ENCODE data around the gene DNM2. TPM values are rescaled to one million over a fixed set of nuclear protein-coding genes. Genes with fewer than 3 reads are reported as not detected.
A peak's percentile ranks its signal among the peaks of the same experiment; 100 is the strongest.

The DNM2 gene
- total RNA-seq, 1 donor from 2014 or later = 129 TPM

DNA sequence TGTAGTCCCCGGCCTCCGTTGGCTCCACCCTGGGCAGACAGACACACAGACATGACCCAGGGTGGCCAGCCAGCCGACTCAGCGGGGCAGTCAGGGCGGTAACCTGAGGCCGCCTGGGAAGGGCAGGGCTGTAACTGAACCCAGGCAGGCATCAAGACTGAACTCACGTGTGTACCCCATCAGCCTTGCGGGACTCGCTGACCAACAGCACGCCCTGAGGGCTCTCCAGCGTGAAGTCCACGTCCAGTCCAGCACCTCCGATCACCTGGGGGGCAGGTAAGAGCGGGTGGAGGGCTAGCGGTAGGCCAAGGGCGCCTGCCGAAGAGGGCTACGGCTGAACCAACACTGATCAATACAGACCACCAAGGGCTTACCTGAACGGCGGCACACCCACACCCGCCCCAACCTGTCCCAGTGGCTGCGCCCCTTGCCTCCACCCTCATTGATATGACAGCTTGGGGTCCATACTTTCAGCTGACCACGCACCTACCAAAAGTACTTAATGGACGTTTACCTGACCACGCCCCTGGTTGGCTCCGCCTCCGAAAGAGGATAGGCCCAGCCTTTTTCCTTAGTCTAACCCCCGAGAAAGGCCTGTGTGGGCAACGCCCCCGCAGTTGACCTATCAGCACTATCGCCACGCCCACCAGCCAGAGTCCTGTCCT is 117.3 kb downstream of the DNM2 start:
- Histone ChIP-seq H3K36me3 (ENCODE audit: insufficient read depth, low read length) (no peaks in the 10 kb centered on the region), H3K27me3 (ENCODE audit: insufficient read depth, low read length) (no peaks in the 10 kb centered on the region), H4K20me1 (ENCODE audit: insufficient read depth, low read length) (peaks cover 6% of the 10 kb centered on the region), H3K79me2 (ENCODE audit: insufficient read depth, low read length) (peaks cover 5% of the 10 kb centered on the region), H3K4me2 (ENCODE audit: low read length) (peak overlapping the region; percentile 94), H2AFZ (ENCODE audit: low read depth, low read length) (no peak overlapping the region), H3K4me1 (ENCODE audit: insufficient read depth, low read length) (peaks cover 15% of the 10 kb centered on the region), H3K4me3 (ENCODE audit: insufficient read depth, low read depth, low read length) (peak overlapping the region; percentile 57), H3K9me3 (ENCODE audit: insufficient read depth, low read depth, low read length) (peaks cover 8% of the 10 kb centered on the region), H3K27ac (ENCODE audit: low read depth, low read length) (no peak overlapping the region), H3K9ac (ENCODE audit: low read length) (peak overlapping the region; percentile 47)
- H3K4me1 Mint-ChIP-seq (ENCODE audit: low read depth, unreplicated experiment) = peaks cover 3% of the 10 kb centered on the region
- DNase-seq (ENCODE audit: low read depth) (no peak), FAIRE-seq (no peak)
- peaks cover 4% of the 10 kb centered on the region for H3K36me3 Mint-ChIP-seq (ENCODE audit: low read depth, unreplicated experiment)
- peak overlapping the region; percentile 100 for H3K27ac Mint-ChIP-seq (ENCODE audit: unreplicated experiment)
- peaks cover 9% of the 10 kb centered on the region for H3K9me3 Mint-ChIP-seq (ENCODE audit: unreplicated experiment)
- H3K4me3 Mint-ChIP-seq (ENCODE audit: unreplicated experiment) = peak overlapping the region; percentile 85
- TF ChIP-seq CTCF (IDR thresholded peaks at IDR 0.05; ENCODE audit: insufficient read depth, low read depth, low read length) = no peak
- no peak for TF ChIP-seq EZH2 (IDR thresholded peaks at IDR 0.05; ENCODE audit: insufficient read depth, low read length)
- H3K27me3 Mint-ChIP-seq (ENCODE audit: low read depth, unreplicated experiment) = no peaks in the 10 kb centered on the region

- peaks cover 6% of the 10 kb centered on the region for H4K20me1 ChIP-seq (ENCODE audit: insufficient read depth, low read length)
- H3K36me3 Mint-ChIP-seq (ENCODE audit: low read depth, unreplicated experiment) = peaks cover 4% of the 10 kb centered on the region
- TF ChIP-seq EZH2 (IDR thresholded peaks at IDR 0.05; ENCODE audit: insufficient read depth, low read length) (no peak), CTCF (IDR thresholded peaks at IDR 0.05; ENCODE audit: insufficient read depth, low read depth, low read length) (peak; percentile 14)
Observed at GRCh38 chr19:10835754-10836478, 118.0 kb downstream of the DNM2 start, which contains the start of gene TMED1. TMED1 (minus strand) TSS chr19:10836212; CDS start chr19:10836191, 21 bp downstream.

More at GRCh38 chr19:10835754-10836478, 118.0 kb downstream of the DNM2 start, which contains the start of gene TMED1:
- peak; percentile 17 for FAIRE-seq
- Histone ChIP-seq H3K9ac (ENCODE audit: low read length) (peak within 1 kb of the TSS; percentile 92), H3K4me1 (ENCODE audit: insufficient read depth, low read length) (peaks cover 15% of the 10 kb centered on the region), H3K4me3 (ENCODE audit: insufficient read depth, low read depth, low read length) (peak within 1 kb of the TSS; percentile 73), H3K4me2 (ENCODE audit: low read length) (peak within 1 kb of the TSS; percentile 94), H3K79me2 (ENCODE audit: insufficient read depth, low read length) (peaks cover 5% of the 10 kb centered on the region), H3K27ac (ENCODE audit: low read depth, low read length) (peak within 1 kb of the TSS; percentile 98), H3K27me3 (ENCODE audit: insufficient read depth, low read length) (no peaks in the 10 kb centered on the region), H2AFZ (ENCODE audit: low read depth, low read length) (peak within 1 kb of the TSS; percentile 89), H3K36me3 (ENCODE audit: insufficient read depth, low read length) (no peaks in the 10 kb centered on the region), H3K9me3 (ENCODE audit: insufficient read depth, low read depth, low read length) (peaks cover 8% of the 10 kb centered on the region)
- peak within 1 kb of the TSS; percentile 85 for H3K4me3 Mint-ChIP-seq (ENCODE audit: unreplicated experiment)
- H3K27ac Mint-ChIP-seq (ENCODE audit: unreplicated experiment) = peak within 1 kb of the TSS; percentile 100
- H3K27me3 Mint-ChIP-seq (ENCODE audit: low read depth, unreplicated experiment) = no peaks in the 10 kb centered on the region
- H3K4me1 Mint-ChIP-seq (ENCODE audit: low read depth, unreplicated experiment) = peaks cover 3% of the 10 kb centered on the region
- peak; percentile 95 for DNase-seq (ENCODE audit: low read depth)
- peaks cover 9% of the 10 kb centered on the region for H3K9me3 Mint-ChIP-seq (ENCODE audit: unreplicated experiment)

All from astrocyte (in vitro differentiated cells and primary cell).